Esophagus mucosa (tissue), 1 donor: ENCODE results near the gene ADCY9. TPM values are rescaled to one million over a fixed set of nuclear protein-coding genes. Genes with fewer than 3 reads are reported as not detected.
"Not testable (repeated sequence)": the region's sequence is repeated elsewhere in the genome, so short reads cannot be mapped to it uniquely, and the experiment has no call there.

Source experiments
- ATAC-seq: fragments of 200-7000 bp; cut with Tn5 transposase; one replicate; pipeline ENCODE4 v1.9.1; 2020
- total RNA-seq: library from RNA; stranded (reverse); gene quantifications from one replicate; pipeline ENCODE4 v1.2.4, GENCODE V29; 2023
- donor health status: DM: yes; HTN: yes; CAD: no.

The ADCY9 gene
- total RNA-seq, 1 donor from 2014 or later = 5.3 TPM

DNA sequence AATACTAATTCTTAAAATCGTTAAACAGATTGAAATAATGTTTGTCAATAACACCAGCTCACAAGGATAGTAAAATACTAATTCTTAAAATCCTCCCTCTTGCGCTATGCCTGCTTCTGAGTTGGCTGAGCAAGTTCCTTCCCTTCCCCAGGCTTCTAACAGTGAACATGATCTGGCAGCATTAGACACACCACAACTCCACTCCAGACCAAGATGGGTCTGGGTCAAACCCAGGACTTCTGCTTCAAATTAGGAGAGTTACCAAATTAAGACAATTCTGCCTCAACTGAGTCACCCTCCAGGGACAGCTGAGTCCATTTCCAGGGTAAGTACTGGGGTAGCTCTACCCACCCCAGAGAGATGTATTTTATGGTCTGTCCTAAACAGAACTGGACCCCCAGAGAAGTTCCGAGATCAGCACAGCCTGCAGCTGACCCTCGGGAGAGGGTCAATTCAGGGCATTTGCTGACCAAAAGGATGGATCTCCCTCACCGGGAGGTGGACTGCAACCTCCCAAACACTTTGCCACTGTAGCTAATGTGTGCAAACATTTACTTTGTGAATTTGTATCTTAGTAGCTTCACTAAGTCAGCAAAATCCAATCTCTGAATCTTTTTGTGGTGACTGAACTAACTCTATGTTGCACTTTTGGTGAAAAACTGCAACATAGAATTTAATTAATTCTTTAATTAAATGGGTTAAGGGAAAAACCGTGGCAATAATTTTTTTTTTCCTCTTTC is 48.8 kb downstream of the ADCY9 start:
- ATAC-seq = no peak

DNA sequence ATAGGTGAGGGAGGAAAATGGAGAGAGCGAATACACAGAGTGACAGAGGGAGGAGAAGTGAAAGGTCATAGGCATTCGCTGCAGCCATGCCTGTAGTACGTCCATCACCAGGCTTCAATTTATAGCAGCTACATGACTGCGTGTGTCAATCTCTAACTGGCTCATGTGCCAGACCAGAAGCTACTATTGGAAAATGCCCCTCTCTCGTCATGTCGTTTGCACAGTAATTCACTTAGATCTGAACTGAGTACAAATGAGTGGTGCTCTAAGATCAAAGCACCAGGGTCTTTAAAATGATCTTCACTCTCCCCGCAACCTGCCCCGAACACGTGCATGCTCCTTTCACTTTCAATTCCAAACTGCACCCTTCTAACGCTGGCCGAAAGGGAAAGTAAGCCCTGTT is 51.3 kb downstream of the ADCY9 start:
- no peak for ATAC-seq

DNA sequence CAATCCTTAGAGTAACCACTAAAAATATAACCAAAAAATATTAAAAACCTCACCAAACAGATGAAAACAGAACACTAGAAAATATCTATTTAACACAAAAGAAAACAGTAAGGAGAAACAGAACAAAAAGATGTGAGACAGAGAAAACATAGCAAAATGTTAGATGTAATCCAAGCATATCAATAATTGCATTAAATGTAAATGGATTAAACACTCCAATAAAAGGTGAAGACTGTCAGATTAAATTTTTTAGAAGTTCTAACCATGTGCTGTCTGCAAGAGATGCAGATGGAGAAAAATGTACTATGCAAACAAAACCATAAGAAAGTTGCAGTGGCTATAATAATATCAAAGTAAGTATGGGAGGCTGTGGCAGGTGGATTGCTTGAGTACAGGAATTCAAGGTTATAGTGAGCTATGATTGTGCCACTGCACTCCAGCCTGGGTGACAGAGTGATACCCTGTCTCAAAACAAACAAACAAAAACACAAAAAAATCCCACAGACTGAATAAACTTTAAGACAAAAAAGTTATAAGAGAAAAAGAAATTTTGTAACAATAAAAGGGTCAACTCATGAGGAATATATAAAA is 53.9 kb downstream of the ADCY9 start:
- no peak for ATAC-seq

DNA sequence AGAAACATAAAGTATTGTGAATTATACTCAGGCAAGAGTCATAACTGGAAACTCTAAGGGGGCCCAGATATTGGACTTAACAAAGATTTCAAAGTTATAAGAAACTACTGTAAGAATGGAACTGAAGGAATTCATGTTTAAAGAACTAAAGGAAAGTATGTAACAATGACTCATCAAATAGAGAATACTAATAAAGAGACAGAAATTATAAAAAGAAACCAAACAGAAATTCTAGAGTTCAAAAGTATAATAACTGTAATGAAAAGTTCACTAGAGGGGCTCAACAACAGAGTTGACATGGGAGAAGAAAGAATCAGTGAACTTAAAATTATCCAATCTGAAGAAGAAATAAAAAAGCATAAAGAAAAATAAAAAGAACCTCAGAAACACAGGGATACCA is 55.4 kb downstream of the ADCY9 start:
- ATAC-seq = no peak

DNA sequence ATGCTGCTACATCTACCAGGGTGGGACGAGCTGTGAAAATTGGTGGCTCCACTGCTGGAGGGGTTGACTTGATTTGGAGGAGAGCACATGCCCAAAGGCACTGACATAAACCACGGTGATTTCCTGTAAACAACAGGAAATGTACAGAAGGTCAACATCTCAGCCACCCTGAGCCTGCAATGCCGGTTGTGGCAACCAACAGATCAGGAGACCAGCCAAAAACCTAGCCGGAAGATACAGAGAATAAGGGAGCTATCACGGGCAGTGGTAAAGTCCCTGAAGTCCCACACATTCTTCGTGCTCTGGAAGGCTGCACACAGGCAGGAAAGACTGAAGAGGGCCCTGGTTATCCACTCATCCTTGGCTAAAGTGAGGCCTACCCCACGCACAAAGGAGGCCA is 56.2 kb downstream of the ADCY9 start:
- peak; percentile 52 for ATAC-seq

DNA sequence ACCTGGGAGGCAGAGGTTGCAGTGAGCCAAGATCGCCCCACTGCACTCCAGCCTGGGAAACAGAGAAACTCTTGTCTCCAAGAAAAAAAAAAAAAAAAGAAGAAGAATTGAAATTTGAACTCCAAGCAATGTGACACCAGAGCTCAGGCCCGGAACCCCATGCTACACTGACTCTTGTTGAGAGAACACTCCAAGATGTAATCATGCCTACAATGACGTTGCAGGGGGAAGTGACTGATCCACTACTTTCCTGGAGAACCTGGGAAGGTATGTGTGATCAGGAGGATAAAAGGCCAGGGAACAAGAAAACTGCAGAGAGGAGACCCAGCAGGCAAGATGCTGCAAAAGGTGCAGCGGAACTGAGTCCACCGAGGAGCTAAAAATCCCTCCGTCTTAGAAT is 57.9 kb downstream of the ADCY9 start:
- no peak for ATAC-seq

DNA sequence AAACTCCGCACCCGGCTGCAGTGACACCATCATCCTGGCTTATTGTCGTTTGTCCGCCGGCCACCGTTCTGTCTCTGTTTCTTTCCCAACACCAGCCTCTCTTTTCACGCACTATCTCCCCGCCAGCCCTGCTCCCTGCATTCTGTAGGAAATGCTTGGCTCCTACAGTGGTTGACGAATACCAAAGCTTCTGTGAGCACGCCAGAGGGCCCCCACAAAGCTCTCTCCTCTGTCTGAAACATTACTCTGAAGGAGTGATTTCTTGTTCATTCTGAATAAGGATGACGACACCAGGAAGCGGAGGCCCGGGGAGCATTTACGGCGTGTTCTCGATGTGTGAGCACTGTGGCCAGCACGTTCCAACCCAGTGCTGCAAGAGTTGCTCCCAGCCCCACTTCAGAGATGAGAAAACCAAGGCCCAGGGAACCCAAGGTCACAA is 58.8 kb downstream of the ADCY9 start:
- no peak for ATAC-seq

DNA sequence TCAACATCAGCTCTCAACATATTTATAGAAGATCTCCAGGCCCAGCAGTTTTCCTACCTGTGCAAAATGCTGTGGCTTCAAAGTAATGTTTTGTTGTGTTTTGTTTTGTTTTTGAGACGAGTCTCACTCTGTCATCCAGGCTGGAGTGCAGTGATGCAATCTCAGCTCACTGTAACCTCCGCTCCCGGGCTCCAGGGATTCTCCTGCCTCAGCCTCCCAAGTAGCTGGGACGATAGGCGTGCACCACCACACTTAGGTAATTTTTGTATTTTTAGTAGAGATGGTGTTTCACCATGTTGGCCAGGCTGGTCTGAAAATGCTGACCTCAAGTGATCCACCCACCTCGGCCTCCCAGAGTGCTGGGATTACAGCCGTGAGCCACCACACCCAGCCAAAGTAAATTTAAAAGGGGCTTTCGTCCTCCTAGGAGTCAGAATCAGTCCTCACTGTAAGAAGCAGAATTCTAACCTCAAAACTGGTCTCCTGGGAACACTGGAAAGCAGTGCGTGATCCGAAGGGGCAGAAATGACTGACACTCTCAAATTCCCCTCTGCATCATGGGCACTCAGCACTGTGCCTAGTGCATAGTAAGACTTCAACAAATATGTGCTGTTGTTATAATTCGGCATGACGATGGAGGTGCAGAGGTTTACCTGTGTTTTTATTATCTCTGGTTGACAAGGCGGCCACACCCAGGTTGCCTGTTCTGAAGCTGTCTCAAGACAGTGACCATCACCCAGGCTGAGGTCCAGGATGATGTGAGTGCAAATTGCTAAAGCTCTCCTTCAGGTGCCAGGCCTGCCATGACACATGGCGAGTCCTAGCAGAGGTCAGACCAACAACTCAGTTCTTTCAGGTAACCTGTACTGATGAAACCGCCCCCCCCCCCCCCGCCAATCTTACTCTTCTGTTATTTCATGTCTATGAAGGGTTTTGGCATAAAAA is 59.8 kb downstream of the ADCY9 start:
- ATAC-seq = no peak

DNA sequence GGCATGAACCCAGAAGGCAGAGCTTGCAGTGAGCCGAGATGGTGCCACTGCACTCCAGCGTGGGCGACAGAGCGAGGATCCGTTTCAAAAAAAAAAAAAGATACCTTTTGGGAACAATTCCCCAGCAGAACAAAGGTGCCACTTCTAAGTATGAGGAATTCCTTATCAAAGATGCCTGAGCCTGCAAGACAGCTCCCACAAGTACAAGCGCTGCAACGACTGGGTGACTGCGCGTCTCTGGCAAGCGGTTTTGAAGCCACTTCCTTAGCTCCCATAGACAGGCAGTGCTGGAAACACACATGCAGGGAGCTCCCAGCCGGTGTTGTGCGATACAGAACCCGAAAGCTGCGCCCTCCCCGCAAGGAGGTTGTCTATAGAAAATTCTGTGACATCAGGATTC is 60.5 kb downstream of the ADCY9 start:
- ATAC-seq = no peak

DNA sequence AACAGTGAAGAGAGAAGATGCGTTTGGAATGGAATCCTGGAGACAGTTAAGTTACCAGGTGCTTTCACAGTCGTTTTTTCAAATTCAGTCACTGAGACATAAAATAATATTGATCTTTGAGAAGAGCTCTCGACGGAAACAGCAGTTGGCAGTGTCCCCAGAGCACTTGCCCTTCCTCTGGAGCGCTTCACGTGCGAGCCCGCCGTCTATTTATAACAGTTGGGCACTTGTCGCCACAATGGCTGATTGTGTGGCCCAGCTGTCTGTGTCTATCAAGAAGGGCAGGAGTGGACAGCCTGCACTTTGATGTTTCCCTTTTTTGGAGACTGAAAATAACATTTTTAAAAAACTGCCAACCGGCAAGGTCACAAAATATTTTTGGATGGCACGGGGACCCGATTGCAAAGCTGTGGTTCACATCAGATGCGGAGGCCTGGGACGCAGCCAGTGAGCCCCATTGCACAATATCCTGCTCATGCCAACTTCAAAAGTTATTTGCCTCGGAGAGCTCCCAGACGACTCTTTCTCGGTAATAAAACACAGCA is 62.9 kb downstream of the ADCY9 start:
- ATAC-seq = peak; percentile 41

DNA sequence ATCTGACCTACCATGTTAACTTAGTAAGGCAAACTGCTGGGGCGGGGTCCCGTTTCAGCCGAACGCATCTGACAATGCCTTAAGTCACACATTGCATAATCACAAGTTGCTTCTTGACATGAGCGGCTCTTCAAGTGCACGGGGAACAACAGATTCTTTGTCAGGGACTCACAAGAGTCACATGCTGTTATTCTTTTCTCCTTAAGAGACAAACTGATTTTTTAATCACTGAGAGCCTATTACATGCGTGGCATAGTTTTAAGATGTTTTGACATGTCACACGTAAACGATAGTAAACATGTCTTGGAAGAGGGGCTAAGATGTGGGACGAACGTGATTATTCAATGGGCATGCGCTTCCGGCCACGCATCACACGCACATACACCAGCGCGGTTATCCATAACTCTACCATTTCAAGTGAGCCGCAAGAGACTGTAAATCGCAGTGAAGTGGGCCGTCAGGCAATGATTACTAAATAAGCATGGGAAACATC is 63.4 kb downstream of the ADCY9 start:
- ATAC-seq = peak; percentile 46

DNA sequence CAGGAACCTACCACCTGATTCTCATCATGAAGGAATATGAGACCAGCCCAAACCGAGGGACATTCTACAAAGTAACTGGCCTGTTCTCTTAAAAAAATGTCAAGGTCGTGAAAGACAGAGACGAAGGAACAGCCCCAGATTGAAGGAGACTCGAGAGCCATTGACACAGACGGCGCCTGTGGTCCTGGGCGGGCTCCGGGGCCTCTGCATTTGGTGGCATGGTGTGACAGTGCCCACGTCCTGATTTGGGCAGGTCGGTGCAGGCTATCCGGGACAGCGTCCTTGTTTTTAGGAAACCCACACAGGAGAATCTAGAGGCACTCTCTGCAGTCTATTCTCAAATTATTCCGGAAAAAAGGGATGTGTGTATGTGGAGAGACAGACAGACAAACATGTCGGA is 64.1 kb downstream of the ADCY9 start:
- no peak for ATAC-seq

DNA sequence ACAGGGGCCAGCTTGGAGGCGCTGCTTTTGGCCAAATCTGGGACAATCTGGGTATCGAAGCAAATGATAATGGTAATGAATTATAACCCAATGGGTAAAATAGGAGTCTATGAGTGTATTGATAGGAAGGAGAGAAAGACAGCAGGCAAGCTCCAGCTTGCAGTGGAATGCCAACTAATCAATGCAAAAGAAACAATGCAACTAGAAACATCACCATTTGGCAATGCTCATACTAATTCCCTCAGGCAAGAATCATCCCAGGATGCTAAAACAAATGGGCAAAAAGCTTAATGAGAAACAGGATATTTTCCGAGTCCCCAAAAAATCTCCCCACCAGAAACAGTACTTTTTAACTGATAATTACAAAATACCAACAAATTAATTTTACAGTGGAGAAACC is 64.7 kb downstream of the ADCY9 start:
- no peak for ATAC-seq

DNA sequence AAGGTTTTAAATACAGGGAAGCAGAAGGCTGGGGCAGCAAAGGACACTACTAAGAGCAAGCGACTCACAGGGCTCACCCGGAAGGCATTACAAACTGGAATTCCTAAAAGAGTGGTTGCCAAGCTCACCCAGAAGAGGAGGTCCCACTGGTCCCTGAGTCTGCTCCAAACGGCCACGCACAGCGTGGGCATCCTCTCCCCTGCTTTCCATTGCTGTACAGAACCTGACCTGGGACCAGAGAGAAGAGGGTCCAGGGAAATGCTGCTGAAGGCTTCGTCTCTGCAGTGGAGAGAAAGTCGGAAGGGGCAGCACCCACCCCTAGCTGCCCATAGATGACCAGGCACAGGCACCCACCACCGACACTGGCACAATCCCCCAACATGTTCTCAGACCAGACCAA is 67.2 kb downstream of the ADCY9 start:
- ATAC-seq = no peak

DNA sequence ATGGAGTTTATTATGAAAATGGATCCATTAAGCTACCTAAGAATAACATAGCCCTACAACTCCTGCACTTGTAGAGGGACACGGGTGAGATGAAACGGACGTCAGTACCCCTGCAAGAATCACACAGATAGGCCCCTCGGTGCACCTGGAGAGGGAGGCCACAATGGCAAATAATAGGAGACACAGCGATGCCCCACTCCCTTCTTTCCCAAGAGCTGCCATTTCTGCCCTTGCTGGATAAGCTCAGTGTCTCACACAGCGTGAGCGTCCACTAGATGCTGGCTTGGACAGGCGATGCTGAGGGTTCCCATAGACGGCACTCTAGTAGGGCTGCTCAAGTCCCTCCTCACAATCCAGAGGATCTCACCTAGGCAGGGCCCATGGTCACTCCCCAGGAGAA is 67.8 kb downstream of the ADCY9 start:
- ATAC-seq = no peak

DNA sequence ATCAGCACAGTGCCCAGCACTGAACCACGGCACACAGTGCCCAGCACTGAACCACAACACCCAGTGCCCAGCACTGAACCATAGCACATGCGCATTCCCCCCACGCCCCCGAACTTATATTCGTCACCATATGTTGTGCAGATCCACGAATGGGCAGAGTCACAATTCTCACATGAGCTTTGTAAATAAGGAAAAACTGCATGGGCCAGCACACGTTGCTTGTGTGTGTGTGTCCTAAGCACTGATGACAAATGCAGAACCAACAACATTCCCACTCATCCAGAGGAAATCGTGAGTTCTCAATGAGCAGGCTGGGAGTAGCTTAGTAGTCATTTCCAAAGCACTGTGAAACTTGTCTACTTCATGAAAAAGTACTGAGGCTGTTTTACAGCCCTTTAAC is 70.0 kb downstream of the ADCY9 start:
- no peak for ATAC-seq

DNA sequence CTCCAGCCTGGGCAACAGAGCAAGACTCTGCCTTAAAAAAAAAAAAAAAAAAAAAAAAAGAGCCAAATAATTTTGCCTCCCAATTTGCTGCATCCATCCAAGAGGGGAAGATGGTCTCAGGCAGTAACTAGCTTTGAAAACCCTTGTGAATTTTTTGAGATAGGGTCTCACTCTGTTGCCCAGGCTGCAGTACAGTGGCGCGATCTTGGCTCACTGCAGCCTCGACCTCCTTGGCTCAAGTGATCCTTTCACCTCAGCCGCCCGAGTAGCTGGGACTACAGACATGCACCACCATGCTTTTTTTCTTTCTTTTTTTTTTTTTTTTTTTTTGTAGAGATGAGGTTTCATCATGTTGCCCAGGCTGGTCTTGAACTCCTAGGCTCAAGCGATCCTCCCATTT is 70.7 kb downstream of the ADCY9 start:
- not testable (repeated sequence) for ATAC-seq

DNA sequence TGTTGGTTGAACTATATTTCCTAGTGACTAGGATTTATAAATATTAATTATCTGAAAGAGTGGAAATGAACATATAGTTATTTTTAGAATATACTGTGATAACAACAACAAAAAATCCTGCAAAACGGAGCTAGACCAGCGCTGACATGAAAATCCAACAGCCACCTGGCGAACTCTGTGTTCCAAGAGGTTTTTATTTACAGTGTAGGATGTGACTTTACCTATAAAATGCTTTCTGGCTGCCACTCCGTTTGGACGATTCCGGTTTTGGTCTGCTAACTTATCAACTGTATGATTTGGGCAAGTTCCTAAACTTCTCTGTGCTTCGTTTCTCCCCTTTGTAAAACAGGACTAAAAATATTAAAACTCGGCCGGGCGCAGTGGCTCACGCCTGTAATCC is 73.7 kb downstream of the ADCY9 start:
- no peak for ATAC-seq

DNA sequence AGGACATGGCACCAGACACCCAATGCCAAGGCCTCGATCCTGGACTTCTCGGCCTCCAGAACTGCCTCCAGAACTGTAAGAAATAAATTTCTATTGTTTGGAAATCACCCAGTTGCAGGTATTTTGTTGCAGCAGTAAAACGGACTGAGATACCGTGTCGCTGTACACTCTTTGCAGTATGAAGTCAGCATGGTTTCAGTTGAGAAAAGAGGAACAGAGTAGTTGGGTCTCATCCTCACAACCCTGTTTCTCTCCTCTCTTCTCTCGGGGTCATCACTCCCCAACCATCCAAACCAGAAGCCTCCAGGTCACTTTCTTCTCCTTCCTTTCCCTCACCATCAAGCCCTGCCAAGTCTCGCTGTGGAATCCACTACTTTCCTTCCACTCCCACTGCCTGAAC is 77.8 kb downstream of the ADCY9 start:
- ATAC-seq = no peak

DNA sequence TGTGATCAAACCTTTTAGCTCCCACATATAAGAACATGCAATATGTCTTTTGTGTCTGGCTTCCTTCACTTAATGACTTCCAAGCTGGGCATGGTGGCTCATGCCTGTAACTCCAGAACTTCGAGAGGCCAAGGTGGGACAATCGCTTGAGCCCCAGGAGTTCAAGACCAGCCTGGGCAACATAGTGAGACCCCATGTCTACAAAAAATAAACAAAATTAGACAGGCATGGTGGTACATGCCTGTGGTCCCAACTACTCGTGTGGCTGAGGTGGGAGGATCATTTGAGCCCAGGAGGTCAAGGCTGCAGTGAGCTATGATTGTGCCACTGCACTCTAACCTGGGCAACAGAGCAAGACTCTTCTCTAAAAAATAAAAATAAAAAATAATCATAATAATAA is 79.3 kb downstream of the ADCY9 start:
- ATAC-seq = not testable (repeated sequence)

DNA sequence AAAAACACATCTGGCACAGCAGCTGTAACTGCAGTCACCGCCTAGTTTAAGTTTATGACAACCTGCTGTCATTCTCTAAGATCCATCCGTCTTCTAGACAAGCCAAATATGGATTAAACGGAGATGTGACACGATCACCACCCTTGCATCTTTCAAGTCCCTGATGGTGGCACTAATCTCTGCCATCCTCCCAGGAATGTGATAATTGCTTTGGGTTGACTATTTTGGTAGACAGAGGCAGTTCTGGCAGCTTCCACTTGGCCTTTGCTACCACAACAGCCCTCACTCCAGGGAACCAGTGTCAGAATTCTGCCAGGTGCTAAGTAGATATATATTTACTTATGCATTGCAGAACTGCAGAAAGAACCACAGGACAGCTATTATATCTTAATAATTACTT is 81.3 kb downstream of the ADCY9 start:
- ATAC-seq = no peak

DNA sequence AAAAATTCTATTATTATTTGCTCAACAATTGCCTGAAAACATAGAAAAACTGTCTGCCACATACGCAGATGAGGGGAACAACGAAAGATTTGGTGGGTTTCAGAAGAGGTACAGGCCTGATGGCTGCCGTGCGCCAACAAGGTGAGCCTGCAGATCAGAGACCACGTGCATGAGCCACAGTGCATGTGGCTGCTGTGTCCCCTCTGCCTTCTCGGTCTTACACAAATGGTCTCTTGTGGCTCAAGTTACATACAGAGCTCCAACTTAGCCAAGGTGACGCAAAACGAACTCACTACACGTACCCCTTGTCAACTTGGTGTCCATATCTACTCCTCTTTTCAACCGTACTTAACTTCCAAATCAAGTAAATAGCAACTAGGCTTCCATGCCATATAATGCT is 82.3 kb downstream of the ADCY9 start:
- ATAC-seq = no peak

DNA sequence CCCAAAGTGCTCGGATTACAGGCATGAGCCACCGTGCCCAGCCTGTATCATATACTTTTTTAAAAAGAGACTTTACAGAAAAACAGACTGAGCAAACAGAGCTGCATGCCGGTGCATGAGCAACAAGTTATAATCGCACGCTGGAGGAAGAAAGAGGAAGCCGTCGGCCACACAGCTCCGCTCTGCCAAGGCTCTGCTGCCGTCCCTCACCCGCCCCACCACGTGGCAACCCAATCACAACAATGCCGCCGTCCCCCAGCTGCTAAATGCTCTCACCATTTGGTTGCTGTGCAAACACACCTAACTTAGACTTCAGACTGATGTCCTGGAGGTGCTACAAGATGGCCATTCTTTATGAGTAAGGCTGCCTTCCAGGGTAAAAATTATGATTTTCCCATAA is 83.5 kb downstream of the ADCY9 start:
- ATAC-seq = peak; percentile 70
